HepG2 (cell line): ENCODE measurements around the gene NGEF. TPM values are rescaled to one million over a fixed set of nuclear protein-coding genes. Genes with fewer than 3 reads are reported as not detected.
A peak's percentile ranks its signal among the peaks of the same experiment; 100 is the strongest.

Experiments used
- ASH2L ChIP-seq: fragments of 300-600, 200-600 bp; sonication (generic); IDR thresholded peaks from 2 replicates; pipeline ENCODE4 v1.7.0; 2017; ENCODE audit warnings: low read depth, mild to moderate bottlenecking, moderate library complexity, mixed read lengths, low read length; ENCODE audit not compliant: insufficient read length
- ERF ChIP-seq: IDR thresholded peaks from 2 replicates; pipeline ENCODE4 v1.6.1; 2018; ENCODE audit warnings: missing biosample characterization, missing genetic modification reagents
- MTA1 ChIP-seq: sonication (generic); formaldehyde crosslinking; IDR thresholded peaks from 2 replicates; pipeline ENCODE4 v1.4.0; 2020; ENCODE audit warnings: missing genetic modification reagents, mild to moderate bottlenecking, borderline replicate concordance
- SMAD3 ChIP-seq: sonication (generic); formaldehyde crosslinking; IDR thresholded peaks from 2 replicates; pipeline ENCODE4 v1.4.0; 2020; ENCODE audit warnings: missing genetic modification reagents
- TEAD3 ChIP-seq: optimal IDR thresholded peaks from 2 replicates; pipeline ENCODE3; 2016; ENCODE audit warnings: borderline replicate concordance
- ZEB1 ChIP-seq: IDR thresholded peaks from 2 replicates; pipeline ENCODE4 v1.6.1; 2012; ENCODE audit warnings: mild to moderate bottlenecking, low read depth, inconsistent platforms; ENCODE audit not compliant: insufficient replicate concordance
- ZMYM4 ChIP-seq: sonication (generic); formaldehyde crosslinking; IDR thresholded peaks from 2 replicates; pipeline ENCODE4 v1.8.1; 2023; ENCODE audit warnings: mild to moderate bottlenecking, missing genetic modification reagents
- ZNF101 ChIP-seq: sonication (generic); formaldehyde crosslinking; IDR thresholded peaks from 2 replicates; pipeline ENCODE4 v1.4.0; 2020; ENCODE audit warnings: mild to moderate bottlenecking, low read depth, missing genetic modification reagents, borderline replicate concordance
- ZNF121 ChIP-seq: sonication (generic); formaldehyde crosslinking; IDR thresholded peaks from 2 replicates; pipeline ENCODE4 v1.5.0; 2020; ENCODE audit warnings: mild to moderate bottlenecking, missing genetic modification reagents
- ZNF605 ChIP-seq: sonication (generic); formaldehyde crosslinking; IDR thresholded peaks from 2 replicates; pipeline ENCODE4 v1.8.0; 2022; ENCODE audit warnings: mild to moderate bottlenecking, missing genetic modification reagents
- ZSCAN31 ChIP-seq: sonication (generic); formaldehyde crosslinking; IDR thresholded peaks from 2 replicates; pipeline ENCODE4 v1.5.0; 2020; ENCODE audit warnings: low read depth, mild to moderate bottlenecking, missing genetic modification reagents
- polyA plus RNA-seq, 8 experiments: library from polyadenylated mRNA; depleted of rRNA in 3 of 8; stranded (reverse) in 7 of 8; unstranded in 1 of 8; fragments of >200 nt; fragmentation: Illumina TruSeq in 4 of 8; extraction: Trizol in 4 of 8; gene quantifications; 2 replicates each; pipeline versions ENCODE4 v1.2.1 to v1.2.3, GENCODE V29; 2011 to 2016; ENCODE audit warnings: low read depth in 4 of 8, missing spikeins in 1 of 8, mixed read lengths in 1 of 8; ENCODE audit not compliant: insufficient read depth in 1 of 8
- total RNA-seq, 5 experiments: library from RNA; depleted of rRNA; stranded (reverse); fragments of >200 nt; fragmentation: Illumina TruSeq; extraction: Trizol; gene quantifications; 2 replicates each; pipeline ENCODE4 v1.2.3, GENCODE V29; 2016; ENCODE audit warnings: low read depth in 1 of 5
- TF ChIP-seq, protein P1 (sequence below): sonication (generic); formaldehyde crosslinking; IDR thresholded peaks from 2 replicates; pipeline ENCODE4 v1.4.0; 2020; ENCODE audit warnings: mild to moderate bottlenecking, missing genetic modification reagents
- TF ChIP-seq, protein P2 (sequence below): sonication (generic); formaldehyde crosslinking; IDR thresholded peaks from 2 replicates; pipeline ENCODE4 v1.5.0; 2020; ENCODE audit warnings: missing genetic modification reagents, mild to moderate bottlenecking, borderline replicate concordance
- TF ChIP-seq, protein P3 (sequence below): sonication (generic); formaldehyde crosslinking; IDR thresholded peaks from 2 replicates; pipeline ENCODE4 v1.4.0; 2020; ENCODE audit warnings: missing genetic modification reagents
- TF ChIP-seq, protein P4 (sequence below): sonication (generic); formaldehyde crosslinking; IDR thresholded peaks from 2 replicates; pipeline ENCODE4 v1.5.0; 2020; ENCODE audit warnings: mild to moderate bottlenecking, missing genetic modification reagents, moderate library complexity
- TF ChIP-seq, protein P5 (sequence below), 2 experiments: sonication (generic) in 1 of 2; formaldehyde crosslinking in 1 of 2; IDR thresholded peaks; 2 replicates each; pipeline versions ENCODE4 v1.4.0 to v1.6.1; 2018 to 2020; ENCODE audit warnings: missing genetic modification reagents in 2 of 2, borderline replicate concordance in 1 of 2, low read depth in 1 of 2, mild to moderate bottlenecking in 1 of 2, missing biosample characterization in 1 of 2

The NGEF gene
- total and polyA plus RNA-seq, 2 of the 13 experiments (the other 11 are each of a cell fraction or from before 2014, with no cell fraction given) = 14.4 to 36.9 TPM

DNA sequence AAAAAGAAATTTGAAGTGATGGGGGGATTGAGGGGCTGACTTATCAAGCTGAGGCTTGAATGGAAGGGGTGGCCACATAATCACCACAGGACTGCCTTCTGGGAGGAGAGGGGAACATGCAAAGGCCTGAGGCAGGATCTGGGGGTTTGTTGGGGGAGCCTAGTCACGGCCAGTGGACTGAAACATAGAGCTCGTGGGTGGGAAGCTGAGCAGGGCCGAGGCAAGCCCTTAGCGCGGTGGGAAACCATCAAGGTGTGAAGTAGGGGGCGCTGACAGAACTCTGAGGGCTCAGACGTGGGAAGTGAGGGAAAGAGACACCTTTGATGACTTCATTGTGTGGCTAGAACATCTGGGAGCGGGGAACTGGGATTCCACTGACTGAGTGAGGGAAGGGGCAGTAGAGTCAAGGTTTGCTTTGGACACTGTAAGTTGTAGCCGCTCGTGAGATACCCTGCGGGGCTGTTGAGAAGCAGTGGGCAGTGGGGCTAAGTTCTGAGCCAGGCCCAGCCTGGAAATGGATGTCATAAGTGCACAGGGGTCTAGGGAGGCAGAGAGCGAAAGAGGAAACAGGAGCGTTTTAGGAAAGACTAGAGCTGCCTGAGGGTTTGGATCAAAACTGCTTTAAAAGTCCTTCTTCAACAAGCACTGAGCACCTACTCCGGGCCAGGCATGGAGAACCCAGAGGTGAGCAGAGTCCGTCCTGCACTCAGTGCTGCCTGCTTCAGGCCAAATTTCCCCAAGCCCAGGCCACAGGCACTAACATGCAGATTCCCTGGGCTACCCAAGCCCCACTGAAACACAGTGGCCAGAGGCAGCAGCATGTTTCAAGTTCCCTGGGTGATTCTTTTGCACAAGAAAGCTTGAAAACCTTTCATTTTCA lies 143.7 kb downstream of the NGEF start (continued):
- TF ChIP-seq MTA1 (CRISPR knock-in tag) (0 out of 2 replicates have a peak, but pooled peaks have one; percentile 24), ZSCAN31 (CRISPR knock-in tag) (peak; percentile 37; the same call in 1 of the 2 replicates), ZMYM4 (CRISPR knock-in tag) (no peak), SMAD3 (0 out of 2 replicates have a peak, but pooled peaks have one; percentile 37), ZNF605 (CRISPR knock-in tag) (0 out of 2 replicates have a peak, but pooled peaks have one; percentile 31), ASH2L (peak; percentile 19), ZEB1 (peak; percentile 65), ZNF101 (no peak), TEAD3 (peak; percentile 20), ERF (CRISPR knock-in tag) (0 out of 2 replicates have a peak, but pooled peaks have one; percentile 19), ZNF121 (CRISPR knock-in tag) (peak; percentile 85)
- TF ChIP-seq, protein P1, sequence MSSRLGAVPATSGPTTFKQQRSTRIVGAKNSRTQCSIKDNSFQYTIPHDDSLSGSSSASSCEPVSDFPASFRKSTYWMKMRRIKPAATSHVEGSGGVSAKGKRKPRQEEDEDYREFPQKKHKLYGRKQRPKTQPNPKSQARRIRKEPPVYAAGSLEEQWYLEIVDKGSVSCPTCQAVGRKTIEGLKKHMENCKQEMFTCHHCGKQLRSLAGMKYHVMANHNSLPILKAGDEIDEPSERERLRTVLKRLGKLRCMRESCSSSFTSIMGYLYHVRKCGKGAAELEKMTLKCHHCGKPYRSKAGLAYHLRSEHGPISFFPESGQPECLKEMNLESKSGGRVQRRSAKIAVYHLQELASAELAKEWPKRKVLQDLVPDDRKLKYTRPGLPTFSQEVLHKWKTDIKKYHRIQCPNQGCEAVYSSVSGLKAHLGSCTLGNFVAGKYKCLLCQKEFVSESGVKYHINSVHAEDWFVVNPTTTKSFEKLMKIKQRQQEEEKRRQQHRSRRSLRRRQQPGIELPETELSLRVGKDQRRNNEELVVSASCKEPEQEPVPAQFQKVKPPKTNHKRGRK (CRISPR knock-in tag) = peak; percentile 2; the same call in 1 of the 2 replicates
- TF ChIP-seq, protein P2, sequence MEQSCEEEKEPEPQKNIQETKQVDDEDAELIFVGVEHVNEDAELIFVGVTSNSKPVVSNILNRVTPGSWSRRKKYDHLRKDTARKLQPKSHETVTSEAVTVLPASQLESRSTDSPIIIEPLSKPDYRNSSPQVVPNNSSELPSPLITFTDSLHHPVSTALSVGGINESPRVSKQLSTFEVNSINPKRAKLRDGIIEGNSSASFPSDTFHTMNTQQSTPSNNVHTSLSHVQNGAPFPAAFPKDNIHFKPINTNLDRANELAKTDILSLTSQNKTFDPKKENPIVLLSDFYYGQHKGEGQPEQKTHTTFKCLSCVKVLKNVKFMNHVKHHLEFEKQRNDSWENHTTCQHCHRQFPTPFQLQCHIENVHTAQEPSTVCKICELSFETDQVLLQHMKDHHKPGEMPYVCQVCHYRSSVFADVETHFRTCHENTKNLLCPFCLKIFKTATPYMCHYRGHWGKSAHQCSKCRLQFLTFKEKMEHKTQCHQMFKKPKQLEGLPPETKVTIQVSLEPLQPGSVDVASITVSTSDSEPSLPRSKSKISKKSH = 0 out of 2 replicates have a peak, but pooled peaks have one; percentile 26
- TF ChIP-seq, protein P3, sequence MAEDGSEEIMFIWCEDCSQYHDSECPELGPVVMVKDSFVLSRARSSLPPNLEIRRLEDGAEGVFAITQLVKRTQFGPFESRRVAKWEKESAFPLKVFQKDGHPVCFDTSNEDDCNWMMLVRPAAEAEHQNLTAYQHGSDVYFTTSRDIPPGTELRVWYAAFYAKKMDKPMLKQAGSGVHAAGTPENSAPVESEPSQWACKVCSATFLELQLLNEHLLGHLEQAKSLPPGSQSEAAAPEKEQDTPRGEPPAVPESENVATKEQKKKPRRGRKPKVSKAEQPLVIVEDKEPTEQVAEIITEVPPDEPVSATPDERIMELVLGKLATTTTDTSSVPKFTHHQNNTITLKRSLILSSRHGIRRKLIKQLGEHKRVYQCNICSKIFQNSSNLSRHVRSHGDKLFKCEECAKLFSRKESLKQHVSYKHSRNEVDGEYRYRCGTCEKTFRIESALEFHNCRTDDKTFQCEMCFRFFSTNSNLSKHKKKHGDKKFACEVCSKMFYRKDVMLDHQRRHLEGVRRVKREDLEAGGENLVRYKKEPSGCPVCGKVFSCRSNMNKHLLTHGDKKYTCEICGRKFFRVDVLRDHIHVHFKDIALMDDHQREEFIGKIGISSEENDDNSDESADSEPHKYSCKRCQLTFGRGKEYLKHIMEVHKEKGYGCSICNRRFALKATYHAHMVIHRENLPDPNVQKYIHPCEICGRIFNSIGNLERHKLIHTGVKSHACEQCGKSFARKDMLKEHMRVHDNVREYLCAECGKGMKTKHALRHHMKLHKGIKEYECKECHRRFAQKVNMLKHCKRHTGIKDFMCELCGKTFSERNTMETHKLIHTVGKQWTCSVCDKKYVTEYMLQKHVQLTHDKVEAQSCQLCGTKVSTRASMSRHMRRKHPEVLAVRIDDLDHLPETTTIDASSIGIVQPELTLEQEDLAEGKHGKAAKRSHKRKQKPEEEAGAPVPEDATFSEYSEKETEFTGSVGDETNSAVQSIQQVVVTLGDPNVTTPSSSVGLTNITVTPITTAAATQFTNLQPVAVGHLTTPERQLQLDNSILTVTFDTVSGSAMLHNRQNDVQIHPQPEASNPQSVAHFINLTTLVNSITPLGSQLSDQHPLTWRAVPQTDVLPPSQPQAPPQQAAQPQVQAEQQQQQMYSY (CRISPR knock-in tag) = no peak
- TF ChIP-seq, protein P4, sequence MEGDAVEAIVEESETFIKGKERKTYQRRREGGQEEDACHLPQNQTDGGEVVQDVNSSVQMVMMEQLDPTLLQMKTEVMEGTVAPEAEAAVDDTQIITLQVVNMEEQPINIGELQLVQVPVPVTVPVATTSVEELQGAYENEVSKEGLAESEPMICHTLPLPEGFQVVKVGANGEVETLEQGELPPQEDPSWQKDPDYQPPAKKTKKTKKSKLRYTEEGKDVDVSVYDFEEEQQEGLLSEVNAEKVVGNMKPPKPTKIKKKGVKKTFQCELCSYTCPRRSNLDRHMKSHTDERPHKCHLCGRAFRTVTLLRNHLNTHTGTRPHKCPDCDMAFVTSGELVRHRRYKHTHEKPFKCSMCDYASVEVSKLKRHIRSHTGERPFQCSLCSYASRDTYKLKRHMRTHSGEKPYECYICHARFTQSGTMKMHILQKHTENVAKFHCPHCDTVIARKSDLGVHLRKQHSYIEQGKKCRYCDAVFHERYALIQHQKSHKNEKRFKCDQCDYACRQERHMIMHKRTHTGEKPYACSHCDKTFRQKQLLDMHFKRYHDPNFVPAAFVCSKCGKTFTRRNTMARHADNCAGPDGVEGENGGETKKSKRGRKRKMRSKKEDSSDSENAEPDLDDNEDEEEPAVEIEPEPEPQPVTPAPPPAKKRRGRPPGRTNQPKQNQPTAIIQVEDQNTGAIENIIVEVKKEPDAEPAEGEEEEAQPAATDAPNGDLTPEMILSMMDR (CRISPR knock-in tag) = peak; percentile 68
- TF ChIP-seq, protein P5, sequence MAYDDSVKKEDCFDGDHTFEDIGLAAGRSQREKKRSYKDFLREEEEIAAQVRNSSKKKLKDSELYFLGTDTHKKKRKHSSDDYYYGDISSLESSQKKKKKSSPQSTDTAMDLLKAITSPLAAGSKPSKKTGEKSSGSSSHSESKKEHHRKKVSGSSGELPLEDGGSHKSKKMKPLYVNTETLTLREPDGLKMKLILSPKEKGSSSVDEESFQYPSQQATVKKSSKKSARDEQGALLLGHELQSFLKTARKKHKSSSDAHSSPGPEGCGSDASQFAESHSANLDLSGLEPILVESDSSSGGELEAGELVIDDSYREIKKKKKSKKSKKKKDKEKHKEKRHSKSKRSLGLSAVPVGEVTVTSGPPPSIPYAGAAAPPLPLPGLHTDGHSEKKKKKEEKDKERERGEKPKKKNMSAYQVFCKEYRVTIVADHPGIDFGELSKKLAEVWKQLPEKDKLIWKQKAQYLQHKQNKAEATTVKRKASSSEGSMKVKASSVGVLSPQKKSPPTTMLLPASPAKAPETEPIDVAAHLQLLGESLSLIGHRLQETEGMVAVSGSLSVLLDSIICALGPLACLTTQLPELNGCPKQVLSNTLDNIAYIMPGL (CRISPR knock-in tag; IDR thresholded peaks at IDR 0.05; ENCODE audit: borderline replicate concordance in 1 of 2, low read depth in 1 of 2) = peak in 1 of 2 experiments; percentile 20; a peak in 1 of 4 replicates
